Tibial artery (tissue), 4 donors: Measurements from ENCODE around the gene DNAAF1.
A peak's percentile ranks its signal among the peaks of the same experiment; 100 is the strongest.

Source experiments
- DNase-seq, 2 donors: peaks; one replicate each; pipeline ENCODE4 v3.0.0-alpha.2; 2019
- H3K27ac ChIP-seq, 2 donors: fragments of 200-600 bp; sonication (generic) in 1 of 2; 1 replicate in 1 of 2; 2 replicates in 1 of 2; pipeline ENCODE4 v1.5.1; 2018 to 2019; ENCODE audit warnings: mild to moderate bottlenecking in 1 of 2
- H3K27me3 ChIP-seq, 2 donors: fragments of 200-600 bp; sonication (generic) in 1 of 2; one replicate each; pipeline versions ENCODE4 v1.5.1 to v1.6.0; 2016 to 2019
- H3K36me3 ChIP-seq, 3 donors: fragments of 200-600 bp; sonication (generic) in 2 of 3; one replicate each; pipeline ENCODE4 v1.5.1; 2016 to 2019; ENCODE audit warnings: mild to moderate bottlenecking in 2 of 3
- H3K4me1 ChIP-seq, 4 donors: fragments of 200-600 bp; sonication (generic) in 2 of 4; 1 replicate in 3 of 4; 2 replicates in 1 of 4; pipeline ENCODE4 v1.5.1; 2016 to 2019
- H3K4me3 ChIP-seq, 2 donors: fragments of 200-600 bp; sonication (generic) in 1 of 2; 1 replicate in 1 of 2; 2 replicates in 1 of 2; pipeline ENCODE4 v1.5.1; 2018 to 2019; ENCODE audit warnings: mild to moderate bottlenecking in 2 of 2
- H3K9me3 ChIP-seq, 3 donors: fragments of 200-600 bp; sonication (generic) in 1 of 3; one replicate each; pipeline ENCODE4 v1.5.1; 2016 to 2019
- intact Hi-C: fragments of 100-400 bp; cut with DNase I; formaldehyde crosslinking; loops from one replicate; pipeline ENCODE4 v1.15.0; 2023; ENCODE audit warnings: low total_unique reads
- TF ChIP-seq, protein P1 (sequence below), 2 experiments: fragments of 200-600 bp in 1 of 2; fragments of 450-650 bp in 1 of 2; IDR thresholded peaks; one replicate each; pipeline ENCODE4 v1.5.1; 2017 to 2019; ENCODE audit warnings: antibody characterized with exemption in 2 of 2, mild to moderate bottlenecking in 1 of 2, moderate library complexity in 1 of 2

DNAAF1 gene

GRCh38 chr16:84138500-84138823, 6.6 kb upstream of the DNAAF1 start:
- no peak for DNase-seq
- Histone ChIP-seq H3K27me3 (no peaks in the 10 kb centered on the region), H3K36me3 (no peaks in the 10 kb centered on the region), H3K4me1 (peaks cover 0 to 1% (median 0%) of the 10 kb centered on the region in 4 donors), H3K9me3 (no peaks in the 10 kb centered on the region), H3K27ac (no peak overlapping the region), H3K4me3 (no peak overlapping the region)
- intact Hi-C loops, result no loop called here
- TF ChIP-seq, protein P1, sequence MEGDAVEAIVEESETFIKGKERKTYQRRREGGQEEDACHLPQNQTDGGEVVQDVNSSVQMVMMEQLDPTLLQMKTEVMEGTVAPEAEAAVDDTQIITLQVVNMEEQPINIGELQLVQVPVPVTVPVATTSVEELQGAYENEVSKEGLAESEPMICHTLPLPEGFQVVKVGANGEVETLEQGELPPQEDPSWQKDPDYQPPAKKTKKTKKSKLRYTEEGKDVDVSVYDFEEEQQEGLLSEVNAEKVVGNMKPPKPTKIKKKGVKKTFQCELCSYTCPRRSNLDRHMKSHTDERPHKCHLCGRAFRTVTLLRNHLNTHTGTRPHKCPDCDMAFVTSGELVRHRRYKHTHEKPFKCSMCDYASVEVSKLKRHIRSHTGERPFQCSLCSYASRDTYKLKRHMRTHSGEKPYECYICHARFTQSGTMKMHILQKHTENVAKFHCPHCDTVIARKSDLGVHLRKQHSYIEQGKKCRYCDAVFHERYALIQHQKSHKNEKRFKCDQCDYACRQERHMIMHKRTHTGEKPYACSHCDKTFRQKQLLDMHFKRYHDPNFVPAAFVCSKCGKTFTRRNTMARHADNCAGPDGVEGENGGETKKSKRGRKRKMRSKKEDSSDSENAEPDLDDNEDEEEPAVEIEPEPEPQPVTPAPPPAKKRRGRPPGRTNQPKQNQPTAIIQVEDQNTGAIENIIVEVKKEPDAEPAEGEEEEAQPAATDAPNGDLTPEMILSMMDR (IDR thresholded peaks at IDR 0.05), result no peak

- no peaks in the 10 kb centered on the region for H3K27me3 ChIP-seq
- H3K4me3 ChIP-seq, result no peak overlapping the region
- H3K36me3 ChIP-seq, result no peaks in the 10 kb centered on the region
- DNase-seq, result peak in 1 of 2 donors; percentile 27
- intact Hi-C loops, result no loop called here
- H3K9me3 ChIP-seq, result no peaks in the 10 kb centered on the region
- H3K4me1 ChIP-seq, result peaks cover 0 to 7% (median 3%) of the 10 kb centered on the region in 4 donors
- H3K27ac ChIP-seq, result no peak overlapping the region
- TF ChIP-seq, protein P1 (IDR thresholded peaks at IDR 0.05), result no peak
These were observed 6.1 kb upstream of the DNAAF1 start for GRCh38 chr16:84138824-84139627.

- H3K9me3 ChIP-seq, result no peaks in the 10 kb centered on the region
- peaks cover 0 to 12% (median 5%) of the 10 kb centered on the region in 4 donors for H3K4me1 ChIP-seq
- TF ChIP-seq, protein P1 (IDR thresholded peaks at IDR 0.05), result no peak
- DNase-seq, result no peak
- no peak overlapping the region for H3K4me3 ChIP-seq
- no peak overlapping the region for H3K27ac ChIP-seq
- intact Hi-C loops, result no loop called here
- no peaks in the 10 kb centered on the region for H3K27me3 ChIP-seq
- no peaks in the 10 kb centered on the region for H3K36me3 ChIP-seq
These were observed 5.4 kb upstream of the DNAAF1 start for GRCh38 chr16:84139628-84140258.

- peaks cover 0 to 21% (median 13%) of the 10 kb centered on the region in 4 donors for H3K4me1 ChIP-seq
- H3K27me3 ChIP-seq, result no peaks in the 10 kb centered on the region
- no peaks in the 10 kb centered on the region for H3K9me3 ChIP-seq
- TF ChIP-seq, protein P1 (IDR thresholded peaks at IDR 0.05), result no peak
- intact Hi-C loops, result no loop called here
- no peaks in the 10 kb centered on the region for H3K36me3 ChIP-seq
- no peak overlapping the region for H3K4me3 ChIP-seq
- H3K27ac ChIP-seq, result no peak overlapping the region
- DNase-seq, result no peak
These were observed 3.9 kb upstream of the DNAAF1 start for GRCh38 chr16:84141143-84141670.

DNA sequence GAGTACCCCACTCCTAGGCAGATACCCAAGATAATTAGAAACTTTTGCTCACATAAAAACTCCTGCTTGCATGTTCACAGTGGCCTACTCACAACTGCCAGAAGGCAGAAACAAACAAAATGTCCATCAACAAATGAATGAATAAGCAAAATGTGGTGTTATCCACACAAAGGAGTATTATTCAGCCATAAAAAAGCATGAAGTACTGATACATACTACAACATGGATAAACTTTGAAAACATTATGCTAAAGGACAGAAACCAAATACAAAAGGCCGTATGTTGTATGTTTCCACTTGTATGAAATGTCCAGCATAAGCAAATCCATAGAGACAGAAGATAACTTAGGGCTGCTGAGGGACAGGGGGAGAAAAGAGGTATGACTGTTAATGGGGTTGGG, 2.0 kb upstream of the DNAAF1 start:
- Histone ChIP-seq H3K4me1 (peaks cover 0 to 21% (median 13%) of the 10 kb centered on the region in 4 donors), H3K9me3 (no peaks in the 10 kb centered on the region), H3K36me3 (no peaks in the 10 kb centered on the region), H3K4me3 (no peak overlapping the region), H3K27me3 (no peaks in the 10 kb centered on the region), H3K27ac (no peak overlapping the region)
- TF ChIP-seq, protein P1 (IDR thresholded peaks at IDR 0.05), result no peak
- intact Hi-C loops, result no loop called here
- DNase-seq, result no peak
